Peyer's patch (tissue), 4 donors: ENCODE results near the gene FXR1.

Experiments used
- CTCF ChIP-seq, 6 experiments: fragments of 450-650 bp in 4 of 6; fragments of 200-600 bp in 2 of 6; sonication (generic) in 1 of 6; IDR thresholded peaks; one replicate each; pipeline ENCODE4 v1.5.1; 2017 to 2019; ENCODE audit warnings: antibody characterized with exemption in 6 of 6, mild to moderate bottlenecking in 3 of 6, moderate library complexity in 1 of 6
- POLR2A ChIP-seq, 2 donors: fragments of 450-650 bp; IDR thresholded peaks; one replicate each; pipeline ENCODE4 v1.5.1; 2017; ENCODE audit warnings: antibody characterized with exemption in 2 of 2, mild to moderate bottlenecking in 2 of 2, moderate library complexity in 2 of 2

- no peak for TF ChIP-seq CTCF (IDR thresholded peaks at IDR 0.05)
- TF ChIP-seq POLR2A (IDR thresholded peaks at IDR 0.05), result no peak
Observed at GRCh38 chr3:180930526-180930925, 18.1 kb downstream of the FXR1 start.
